Measurements from ENCODE around the gene COG6. TPM values are rescaled to one million over a fixed set of nuclear protein-coding genes. Genes with fewer than 3 reads are reported as not detected.

Gene COG6
- total RNA-seq, 1 experiment from 2014 or later = 16.0 TPM

DNA sequence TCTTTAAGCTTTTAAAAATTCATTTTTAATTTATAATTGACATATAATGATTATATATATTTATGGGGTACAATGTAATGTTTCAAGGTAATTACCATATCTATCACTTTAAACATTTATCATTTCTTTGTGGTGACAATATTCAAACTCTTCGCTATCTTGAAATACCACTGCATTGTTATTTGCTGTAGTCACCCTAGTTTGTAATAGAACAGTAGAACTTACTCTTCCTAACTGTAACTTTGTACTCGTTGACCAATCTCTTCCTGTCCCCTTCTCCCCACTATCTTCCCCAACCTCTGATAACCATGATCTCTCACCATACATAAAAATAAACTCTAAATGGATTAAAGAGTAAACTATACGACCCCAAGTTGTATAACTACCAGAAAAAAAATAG lies 20.4 kb downstream of the COG6 start:
- Histone ChIP-seq H3K4me3 (ENCODE audit: low read length) (no peak overlapping the region), H3K9me3 (ENCODE audit: low read length) (no peaks in the 10 kb centered on the region), H3K79me2 (ENCODE audit: low read length) (no peaks in the 10 kb centered on the region), H3K9me2 (replicated peaks; ENCODE audit: low read length) (no peaks in the 10 kb centered on the region), H3K4me1 (ENCODE audit: insufficient read depth, low read length) (no peaks in the 10 kb centered on the region), H3F3A (ENCODE audit: low read length, unreplicated experiment) (no peaks in the 10 kb centered on the region), H3K36me3 (ENCODE audit: low read depth, low read length) (no peaks in the 10 kb centered on the region), H3K27me3 (ENCODE audit: low read length) (no peaks in the 10 kb centered on the region), H3K9ac (ENCODE audit: low read length) (no peak overlapping the region), H4K20me1 (ENCODE audit: low read length) (no peaks in the 10 kb centered on the region), H3K27ac (ENCODE audit: low read length) (no peak overlapping the region), H2AFZ (ENCODE audit: low read length) (no peak overlapping the region), H3K4me2 (ENCODE audit: low read length) (no peak overlapping the region)
- no peak for DNase-seq
- intact Hi-C loops (cut with micrococcal nuclease) = loop anchor here (1.0 to 5.0 kb wide), 2 partner anchors 529 to 625 kb away; no protein-coding TSS in a partner anchor
- no TSS peak for BruUV-seq (replicated peaks)
- ChIA-PET CTCF (interaction anchor here (0.6 to 0.8 kb wide), 2 partner anchors 60 to 1726 kb away, joined by 3 to 4 read pairs; no protein-coding TSS in a partner anchor), POLR2A (ENCODE audit: unreplicated experiment) (no interaction called here)
- TF ChIP-seq EZH2 (IDR thresholded peaks at IDR 0.05; ENCODE audit: low read length, unreplicated experiment) (no peak), EZH2phosphoT487 (IDR thresholded peaks at IDR 0.05; ENCODE audit: borderline replicate concordance, low read length) (no peak)
- TF ChIP-seq, protein P1, sequence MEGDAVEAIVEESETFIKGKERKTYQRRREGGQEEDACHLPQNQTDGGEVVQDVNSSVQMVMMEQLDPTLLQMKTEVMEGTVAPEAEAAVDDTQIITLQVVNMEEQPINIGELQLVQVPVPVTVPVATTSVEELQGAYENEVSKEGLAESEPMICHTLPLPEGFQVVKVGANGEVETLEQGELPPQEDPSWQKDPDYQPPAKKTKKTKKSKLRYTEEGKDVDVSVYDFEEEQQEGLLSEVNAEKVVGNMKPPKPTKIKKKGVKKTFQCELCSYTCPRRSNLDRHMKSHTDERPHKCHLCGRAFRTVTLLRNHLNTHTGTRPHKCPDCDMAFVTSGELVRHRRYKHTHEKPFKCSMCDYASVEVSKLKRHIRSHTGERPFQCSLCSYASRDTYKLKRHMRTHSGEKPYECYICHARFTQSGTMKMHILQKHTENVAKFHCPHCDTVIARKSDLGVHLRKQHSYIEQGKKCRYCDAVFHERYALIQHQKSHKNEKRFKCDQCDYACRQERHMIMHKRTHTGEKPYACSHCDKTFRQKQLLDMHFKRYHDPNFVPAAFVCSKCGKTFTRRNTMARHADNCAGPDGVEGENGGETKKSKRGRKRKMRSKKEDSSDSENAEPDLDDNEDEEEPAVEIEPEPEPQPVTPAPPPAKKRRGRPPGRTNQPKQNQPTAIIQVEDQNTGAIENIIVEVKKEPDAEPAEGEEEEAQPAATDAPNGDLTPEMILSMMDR (conservative IDR thresholded peaks at IDR 0.05; ENCODE audit: low read depth, low read length) = no peak
- ATAC-seq = no peak

DNA sequence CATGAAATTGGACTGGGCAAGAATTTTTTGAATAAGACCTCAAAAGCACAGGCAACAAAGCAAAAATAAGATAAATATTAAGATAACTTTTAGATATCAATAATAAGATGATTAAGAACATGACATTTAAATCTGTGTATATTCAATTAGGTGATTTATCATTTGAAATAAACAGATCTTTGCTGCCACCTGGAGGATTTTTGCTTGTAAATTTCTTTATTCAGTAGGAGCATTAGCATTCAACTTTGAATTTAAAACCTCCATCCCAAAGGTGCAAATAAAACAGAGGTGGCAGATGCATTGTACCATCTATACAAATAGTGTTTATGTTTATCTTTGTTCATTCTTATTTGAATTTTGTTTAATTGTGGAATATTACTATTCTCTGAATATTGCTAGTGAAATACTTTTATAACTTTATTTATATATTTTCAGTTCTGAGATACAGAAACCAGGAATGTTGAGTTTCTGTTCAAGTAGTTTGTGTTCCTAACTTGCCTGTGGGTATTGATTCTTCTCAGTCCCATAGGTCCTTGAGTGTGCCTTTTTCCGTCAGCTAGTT lies 20.9 kb downstream of the COG6 start:
- CTCF ChIA-PET = no interaction called here
- no TSS peak for BruUV-seq (replicated peaks)
- intact Hi-C loops (cut with micrococcal nuclease) = loop anchor here (1.0 to 5.0 kb wide), 2 partner anchors 529 to 625 kb away; no protein-coding TSS in a partner anchor

DNA sequence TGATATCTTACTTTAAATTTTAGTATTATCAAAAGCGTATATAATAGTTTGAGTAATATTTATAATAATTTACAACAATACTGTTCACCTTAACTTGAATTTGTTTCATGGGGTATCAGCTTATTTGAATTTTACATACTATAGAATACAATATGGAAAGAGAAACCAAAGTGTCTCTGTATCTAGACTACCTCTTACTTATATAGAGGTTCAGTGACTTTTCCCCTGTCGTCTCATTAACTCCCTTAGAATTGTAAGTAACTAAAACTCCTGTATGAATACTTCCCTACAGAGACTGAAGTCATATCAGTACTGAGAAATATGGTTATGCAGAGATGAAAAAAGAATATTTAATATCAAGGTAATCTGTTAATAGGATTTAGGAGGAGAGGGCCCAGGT lies 26.8 kb downstream of the COG6 start:
- no TSS peak for BruUV-seq (replicated peaks)
- TF ChIP-seq EZH2 (IDR thresholded peaks at IDR 0.05; ENCODE audit: low read length, unreplicated experiment) (no peak), EZH2phosphoT487 (IDR thresholded peaks at IDR 0.05; ENCODE audit: borderline replicate concordance, low read length) (no peak)
- TF ChIP-seq, protein P1 (conservative IDR thresholded peaks at IDR 0.05; ENCODE audit: low read depth, low read length) = no peak
- no peak for ATAC-seq
- Histone ChIP-seq H3K4me3 (ENCODE audit: low read length) (no peak overlapping the region), H2AFZ (ENCODE audit: low read length) (no peak overlapping the region), H3K36me3 (ENCODE audit: low read depth, low read length) (no peaks in the 10 kb centered on the region), H3K4me2 (ENCODE audit: low read length) (no peak overlapping the region), H4K20me1 (ENCODE audit: low read length) (no peaks in the 10 kb centered on the region), H3F3A (ENCODE audit: low read length, unreplicated experiment) (no peaks in the 10 kb centered on the region), H3K9me3 (ENCODE audit: low read length) (no peaks in the 10 kb centered on the region), H3K9me2 (replicated peaks; ENCODE audit: low read length) (no peaks in the 10 kb centered on the region), H3K9ac (ENCODE audit: low read length) (no peak overlapping the region), H3K27me3 (ENCODE audit: low read length) (no peaks in the 10 kb centered on the region), H3K79me2 (ENCODE audit: low read length) (no peaks in the 10 kb centered on the region), H3K4me1 (ENCODE audit: insufficient read depth, low read length) (no peaks in the 10 kb centered on the region), H3K27ac (ENCODE audit: low read length) (no peak overlapping the region)
- CTCF ChIA-PET = no interaction called here
- DNase-seq = no peak
- intact Hi-C loops (cut with micrococcal nuclease) = loop anchor here (5.0 kb wide), 2 partner anchors 260 to 1000 kb away; no protein-coding TSS in a partner anchor
- POLR2A ChIA-PET (ENCODE audit: unreplicated experiment) = no interaction called here

More for the DNA sequence above, 20.9 kb downstream of the COG6 start:
- H3K9me2 ChIP-seq (replicated peaks; ENCODE audit: low read length) = no peaks in the 10 kb centered on the region
- H2AFZ ChIP-seq (ENCODE audit: low read length) = no peak overlapping the region
- no peak for ATAC-seq
- POLR2A ChIA-PET (ENCODE audit: unreplicated experiment) = no interaction called here
- H3K4me2 ChIP-seq (ENCODE audit: low read length) = no peak overlapping the region
- no peaks in the 10 kb centered on the region for H3K4me1 ChIP-seq (ENCODE audit: insufficient read depth, low read length)
- no peaks in the 10 kb centered on the region for H3F3A ChIP-seq (ENCODE audit: low read length, unreplicated experiment)
- H3K4me3 ChIP-seq (ENCODE audit: low read length) = no peak overlapping the region
- H3K27ac ChIP-seq (ENCODE audit: low read length) = no peak overlapping the region
- TF ChIP-seq EZH2phosphoT487 (IDR thresholded peaks at IDR 0.05; ENCODE audit: borderline replicate concordance, low read length) = no peak
- TF ChIP-seq, protein P1 (conservative IDR thresholded peaks at IDR 0.05; ENCODE audit: low read depth, low read length) = peak; percentile 58
- TF ChIP-seq EZH2 (IDR thresholded peaks at IDR 0.05; ENCODE audit: low read length, unreplicated experiment) = no peak
- no peaks in the 10 kb centered on the region for H4K20me1 ChIP-seq (ENCODE audit: low read length)
- DNase-seq = peak; percentile 67
- no peaks in the 10 kb centered on the region for H3K27me3 ChIP-seq (ENCODE audit: low read length)
- no peaks in the 10 kb centered on the region for H3K9me3 ChIP-seq (ENCODE audit: low read length)
- H3K9ac ChIP-seq (ENCODE audit: low read length) = no peak overlapping the region
- H3K79me2 ChIP-seq (ENCODE audit: low read length) = no peaks in the 10 kb centered on the region
- H3K36me3 ChIP-seq (ENCODE audit: low read depth, low read length) = no peaks in the 10 kb centered on the region
